A673 (cell line): ENCODE data around the gene LRRC74B. TPM values are rescaled to one million over a fixed set of nuclear protein-coding genes. Genes with fewer than 3 reads are reported as not detected.

Experiments
- BruUV-seq: library from RNA; stranded (reverse); fragments of 400-500 nt; replicated peaks from 2 replicates; lab custom pipeline; 2021; lab: Mats Ljungman, UMichigan
- CTCF ChIA-PET: fragments of 300-600 bp; sonication (Branson Sonifier 250); formaldehyde crosslinking; loops from one replicate; lab custom pipeline; 2022; ENCODE audit warnings: antibody characterized with exemption; lab: Charles Lee
- POLR2A ChIA-PET: fragments of 300-600 bp; sonication (Branson Sonifier 250); formaldehyde crosslinking; loops from one replicate; lab custom pipeline; 2022; ENCODE audit warnings: antibody characterized with exemption; ENCODE audit not compliant: low non-redundant PET; lab: Charles Lee
- DNase-seq: peaks from one replicate; pipeline ENCODE4 v3.0.0-alpha.2; 2015; ENCODE audit warnings: low spot score
- H3K27ac ChIP-seq: fragments of 200-600 bp; sonication (generic); 2 replicates; pipeline ENCODE4 v1.5.1; 2016; ENCODE audit warnings: mixed run types, low read depth, mild to moderate bottlenecking, mixed read lengths, antibody characterized with exemption, low read length; ENCODE audit not compliant: poor library complexity, severe bottlenecking
- H3K27me3 ChIP-seq: fragments of 200-600 bp; sonication (generic); replicated peaks from 2 replicates; pipeline ENCODE4 v1.6.1; 2017; ENCODE audit warnings: mixed run types, low read depth, mild to moderate bottlenecking, mixed read lengths, antibody characterized with exemption, low read length; ENCODE audit not compliant: insufficient read depth, poor library complexity
- H3K36me3 ChIP-seq: fragments of 200-600 bp; sonication (generic); 2 replicates; pipeline ENCODE4 v1.6.1; 2016; ENCODE audit warnings: mixed run types, mild to moderate bottlenecking, mixed read lengths, antibody characterized with exemption, low read length; ENCODE audit not compliant: insufficient read depth, poor library complexity, severe bottlenecking
- H3K4me1 ChIP-seq: fragments of 200-600 bp; sonication (generic); 2 replicates; pipeline ENCODE4 v1.6.1; 2017; ENCODE audit warnings: mixed run types, mild to moderate bottlenecking, mixed read lengths, antibody characterized with exemption, low read length; ENCODE audit not compliant: insufficient read depth, poor library complexity, severe bottlenecking
- H3K4me3 ChIP-seq: fragments of 200-600 bp; sonication (generic); 2 replicates; pipeline ENCODE4 v1.5.1; 2016; ENCODE audit warnings: low read depth, mixed run types, mild to moderate bottlenecking, mixed read lengths, low read length; ENCODE audit not compliant: poor library complexity, severe bottlenecking
- H3K9me3 ChIP-seq: fragments of 200-600 bp; sonication (generic); 2 replicates; pipeline ENCODE4 v1.6.1; 2016; ENCODE audit warnings: mixed run types, low read depth, mild to moderate bottlenecking, mixed read lengths, antibody characterized with exemption, low read length; ENCODE audit not compliant: poor library complexity, severe bottlenecking
- EZH2 ChIP-seq: fragments of 200-600 bp; sonication (generic); IDR thresholded peaks from 2 replicates; pipeline ENCODE4 v1.6.1; 2017; ENCODE audit warnings: borderline replicate concordance, low read depth, mild to moderate bottlenecking, mixed read lengths, antibody characterized with exemption, low read length; ENCODE audit not compliant: poor library complexity, severe bottlenecking
- intact Hi-C: fragments of 100-400 bp; cut with micrococcal nuclease; formaldehyde crosslinking; loops from one replicate; pipeline ENCODE4 v1.10.0; 2022; ENCODE audit not compliant: unreplicated experiment
- total RNA-seq: library from RNA; stranded (reverse); gene quantifications from 2 replicates; pipeline ENCODE4 v1.2.3, GENCODE V29; 2021
- TF ChIP-seq, protein P1 (sequence below): fragments of 300-800, 200-600 bp; sonication (generic); conservative IDR thresholded peaks from 2 replicates; pipeline ENCODE4 v1.5.1; 2017; ENCODE audit warnings: low read depth, mild to moderate bottlenecking, antibody characterized with exemption, low read length, moderate library complexity, mixed read lengths

Gene LRRC74B
- total RNA-seq, 1 experiment from 2014 or later = not detected

GRCh38 chr22:21032868-21033688 is 12.7 kb upstream of the LRRC74B start:
- no peak for DNase-seq
- ChIA-PET CTCF (no interaction called here), POLR2A (no interaction called here)
- no TSS peak for BruUV-seq
- TF ChIP-seq, protein P1, sequence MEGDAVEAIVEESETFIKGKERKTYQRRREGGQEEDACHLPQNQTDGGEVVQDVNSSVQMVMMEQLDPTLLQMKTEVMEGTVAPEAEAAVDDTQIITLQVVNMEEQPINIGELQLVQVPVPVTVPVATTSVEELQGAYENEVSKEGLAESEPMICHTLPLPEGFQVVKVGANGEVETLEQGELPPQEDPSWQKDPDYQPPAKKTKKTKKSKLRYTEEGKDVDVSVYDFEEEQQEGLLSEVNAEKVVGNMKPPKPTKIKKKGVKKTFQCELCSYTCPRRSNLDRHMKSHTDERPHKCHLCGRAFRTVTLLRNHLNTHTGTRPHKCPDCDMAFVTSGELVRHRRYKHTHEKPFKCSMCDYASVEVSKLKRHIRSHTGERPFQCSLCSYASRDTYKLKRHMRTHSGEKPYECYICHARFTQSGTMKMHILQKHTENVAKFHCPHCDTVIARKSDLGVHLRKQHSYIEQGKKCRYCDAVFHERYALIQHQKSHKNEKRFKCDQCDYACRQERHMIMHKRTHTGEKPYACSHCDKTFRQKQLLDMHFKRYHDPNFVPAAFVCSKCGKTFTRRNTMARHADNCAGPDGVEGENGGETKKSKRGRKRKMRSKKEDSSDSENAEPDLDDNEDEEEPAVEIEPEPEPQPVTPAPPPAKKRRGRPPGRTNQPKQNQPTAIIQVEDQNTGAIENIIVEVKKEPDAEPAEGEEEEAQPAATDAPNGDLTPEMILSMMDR = no peak
- no peak for TF ChIP-seq EZH2
- intact Hi-C loops = loop anchor here (5.0 kb wide), 1 partner anchor 39 kb away; no protein-coding TSS in a partner anchor
- Histone ChIP-seq H3K4me1 (no peaks in the 10 kb centered on the region), H3K4me3 (no peak overlapping the region), H3K36me3 (no peaks in the 10 kb centered on the region), H3K9me3 (no peaks in the 10 kb centered on the region), H3K27me3 (peaks cover 18% of the 10 kb centered on the region), H3K27ac (no peak overlapping the region)

- Histone ChIP-seq H3K9me3 (no peaks in the 10 kb centered on the region), H3K36me3 (no peaks in the 10 kb centered on the region), H3K27me3 (peaks cover 18% of the 10 kb centered on the region), H3K27ac (no peak overlapping the region), H3K4me1 (no peaks in the 10 kb centered on the region), H3K4me3 (no peak overlapping the region)
- CTCF ChIA-PET = no interaction called here
- DNase-seq = no peak
- no TSS peak for BruUV-seq
- intact Hi-C loops = loop anchor here (5.0 kb wide), 1 partner anchor 38 kb away; no protein-coding TSS in a partner anchor
- TF ChIP-seq, protein P1 = no peak
- TF ChIP-seq EZH2 = no peak
- POLR2A ChIA-PET = no interaction called here
These were observed 11.9 kb upstream of the LRRC74B start for GRCh38 chr22:21033895-21034294.

DNA sequence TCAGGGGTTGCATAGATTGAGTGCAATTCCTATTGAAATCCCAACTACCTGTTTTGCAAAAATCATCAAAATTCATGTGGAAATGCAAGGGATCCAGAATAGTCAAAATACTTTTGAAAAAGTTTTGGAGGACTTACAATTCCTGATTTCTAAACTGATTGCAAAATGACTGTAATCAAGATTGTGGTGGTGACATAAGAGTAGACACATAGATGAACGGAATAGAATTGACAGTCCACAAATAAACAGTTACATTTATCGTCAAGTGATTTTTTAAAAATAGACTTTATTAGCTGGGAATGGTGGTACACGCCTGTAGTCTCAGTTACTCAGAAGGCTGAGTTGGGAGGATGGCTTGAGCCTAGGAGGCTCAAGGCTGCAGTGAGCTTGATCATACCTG is 10.8 kb upstream of the LRRC74B start:
- no peaks in the 10 kb centered on the region for H3K9me3 ChIP-seq
- no peak overlapping the region for H3K4me3 ChIP-seq
- DNase-seq = no peak
- intact Hi-C loops = loop anchor here (5.0 kb wide), 1 partner anchor 37 kb away; no protein-coding TSS in a partner anchor
- H3K27ac ChIP-seq = no peak overlapping the region
- CTCF ChIA-PET = no interaction called here
- peaks cover 18% of the 10 kb centered on the region for H3K27me3 ChIP-seq
- POLR2A ChIA-PET = no interaction called here
- no peak for TF ChIP-seq EZH2
- TF ChIP-seq, protein P1 = no peak
- no peaks in the 10 kb centered on the region for H3K36me3 ChIP-seq
- BruUV-seq = no TSS peak
- no peaks in the 10 kb centered on the region for H3K4me1 ChIP-seq
